Epithelial cell of prostate (primary cell): ENCODE measurements around the gene APPBP2.
A peak's percentile ranks its signal among the peaks of the same experiment; 100 is the strongest.
"Not testable (repeated sequence)": the region's sequence is repeated elsewhere in the genome, so short reads cannot be mapped to it uniquely, and the experiment has no call there.

Experiments used
- DNase-seq: peaks from one replicate; pipeline ENCODE4 v3.0.0-alpha.2; 2011; ENCODE audit warnings: low read depth, low spot score
- H3K27ac ChIP-seq: fragments of 450-650 bp; 2 replicates; pipeline ENCODE4 v1.5.1; 2017; ENCODE audit warnings: mild to moderate bottlenecking

Gene APPBP2

GRCh38 chr17:60534613-60535157 is 8.6 kb upstream of the APPBP2 start:
- no peak for DNase-seq
- H3K27ac ChIP-seq = no peak overlapping the region

GRCh38 chr17:60534010-60534555 is 8.0 kb upstream of the APPBP2 start:
- no peak overlapping the region for H3K27ac ChIP-seq
- no peak for DNase-seq

DNA sequence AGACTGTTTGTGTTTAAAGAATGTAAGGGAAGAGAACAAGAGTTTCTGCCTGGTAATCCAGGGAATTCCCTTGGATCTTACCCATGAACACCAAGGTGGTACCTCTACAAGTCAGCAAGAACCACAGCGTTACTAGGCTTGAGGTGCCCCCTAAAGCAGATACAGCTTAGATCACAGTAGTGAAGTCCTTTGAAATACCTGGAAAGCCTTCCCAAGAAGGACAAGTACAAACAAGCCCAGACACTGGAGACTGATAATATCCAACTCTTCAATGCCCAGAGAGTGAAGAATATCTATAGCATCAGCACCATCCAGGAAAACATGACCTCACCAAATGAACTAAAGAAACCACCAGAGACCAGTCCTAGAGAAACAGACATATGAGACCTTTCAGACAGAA is 3.8 kb upstream of the APPBP2 start:
- peak overlapping the region; percentile 16 for H3K27ac ChIP-seq
- no peak for DNase-seq

DNA sequence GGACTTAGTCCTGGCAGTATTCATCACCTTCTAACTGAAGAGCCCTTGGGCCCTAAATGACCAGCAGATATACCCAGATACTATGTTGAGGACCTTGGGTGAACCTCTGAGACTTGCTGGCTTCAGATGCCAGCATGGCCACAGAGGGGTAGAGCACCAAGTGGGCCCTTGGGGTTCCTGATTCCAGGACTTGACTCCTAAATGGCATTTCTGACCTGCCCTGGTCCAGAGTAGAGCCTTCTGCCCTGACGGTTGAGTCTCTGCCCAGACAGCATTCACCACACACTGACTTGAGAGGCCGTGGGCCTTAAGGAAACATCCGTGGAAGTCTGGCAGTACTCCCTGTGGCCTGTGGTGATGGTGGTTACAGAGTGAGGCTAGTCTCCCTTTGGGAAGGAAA is 2.8 kb upstream of the APPBP2 start:
- no peak overlapping the region for H3K27ac ChIP-seq
- no peak for DNase-seq

GRCh38 chr17:60527701-60528100 is 1.7 kb upstream of the APPBP2 start:
- H3K27ac ChIP-seq = no peak overlapping the region
- no peak for DNase-seq

GRCh38 chr17:60526726-60527125 is 684 bp upstream of the APPBP2 start:
- peak overlapping the region; percentile 93 for H3K27ac ChIP-seq
- DNase-seq = no peak

GRCh38 chr17:60525328-60525684 is 736 bp downstream of the APPBP2 start:
- peak overlapping the region; percentile 93 for H3K27ac ChIP-seq
- DNase-seq = no peak

DNA sequence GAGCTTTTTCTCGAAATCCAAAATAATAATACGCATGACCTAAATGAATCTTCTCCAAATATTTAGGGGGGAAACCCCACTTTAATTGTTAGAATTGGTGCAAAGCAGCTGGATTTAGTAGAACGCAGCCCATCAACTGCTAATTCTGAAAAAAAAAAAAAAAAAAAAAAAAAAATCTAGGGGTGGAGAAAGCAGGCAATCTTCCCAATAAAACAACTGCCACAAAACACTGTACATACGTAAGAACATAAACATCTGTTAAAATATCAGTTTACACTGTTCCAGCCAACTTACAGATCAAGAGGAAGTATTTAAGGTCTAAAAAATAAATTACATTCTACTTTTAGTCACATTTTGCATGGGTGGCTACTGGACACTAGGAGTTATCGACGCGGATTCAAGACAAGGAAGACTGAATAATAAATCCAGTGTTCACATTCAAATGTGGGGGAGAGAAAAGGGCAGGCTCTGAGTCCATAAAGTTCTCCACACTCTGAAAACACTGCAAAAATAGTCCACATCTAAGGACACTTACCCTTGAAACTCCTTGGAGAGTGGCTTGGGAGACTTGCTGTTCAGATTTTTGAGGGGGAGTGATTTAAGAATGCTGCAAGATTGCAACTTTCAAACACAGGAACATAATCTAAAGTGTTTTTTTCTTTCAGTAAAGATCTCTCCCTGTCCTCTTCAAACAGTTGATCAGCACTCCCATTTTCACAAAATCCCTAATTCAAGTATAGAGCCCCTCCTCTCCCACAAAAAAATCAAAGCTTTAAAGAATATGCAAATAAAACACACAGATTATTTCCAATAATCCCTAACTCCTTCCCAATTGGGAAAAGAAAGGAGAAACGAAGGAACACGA is 1.3 kb downstream of the APPBP2 start:
- DNase-seq = no peak
- peak overlapping the region; percentile 93 for H3K27ac ChIP-seq

DNA sequence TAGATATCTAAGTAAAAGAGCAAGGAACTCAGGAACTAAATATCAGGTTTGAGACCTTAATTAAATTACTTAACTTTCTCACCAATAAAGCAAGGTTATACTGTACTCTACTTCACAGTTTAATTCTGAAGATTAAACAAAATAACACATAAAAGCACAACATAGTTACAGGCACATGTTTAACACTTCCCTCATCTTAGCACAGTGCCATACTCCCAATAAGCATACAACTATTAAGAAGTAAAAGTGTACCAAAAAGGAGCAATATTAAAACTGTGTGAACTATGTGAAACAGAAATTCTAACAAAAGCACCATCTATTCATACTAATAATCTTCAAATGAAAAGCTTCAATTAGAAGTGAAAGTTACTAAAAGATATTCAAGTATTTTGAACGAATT is 2.2 kb downstream of the APPBP2 start:
- no peak overlapping the region for H3K27ac ChIP-seq
- no peak for DNase-seq

DNA sequence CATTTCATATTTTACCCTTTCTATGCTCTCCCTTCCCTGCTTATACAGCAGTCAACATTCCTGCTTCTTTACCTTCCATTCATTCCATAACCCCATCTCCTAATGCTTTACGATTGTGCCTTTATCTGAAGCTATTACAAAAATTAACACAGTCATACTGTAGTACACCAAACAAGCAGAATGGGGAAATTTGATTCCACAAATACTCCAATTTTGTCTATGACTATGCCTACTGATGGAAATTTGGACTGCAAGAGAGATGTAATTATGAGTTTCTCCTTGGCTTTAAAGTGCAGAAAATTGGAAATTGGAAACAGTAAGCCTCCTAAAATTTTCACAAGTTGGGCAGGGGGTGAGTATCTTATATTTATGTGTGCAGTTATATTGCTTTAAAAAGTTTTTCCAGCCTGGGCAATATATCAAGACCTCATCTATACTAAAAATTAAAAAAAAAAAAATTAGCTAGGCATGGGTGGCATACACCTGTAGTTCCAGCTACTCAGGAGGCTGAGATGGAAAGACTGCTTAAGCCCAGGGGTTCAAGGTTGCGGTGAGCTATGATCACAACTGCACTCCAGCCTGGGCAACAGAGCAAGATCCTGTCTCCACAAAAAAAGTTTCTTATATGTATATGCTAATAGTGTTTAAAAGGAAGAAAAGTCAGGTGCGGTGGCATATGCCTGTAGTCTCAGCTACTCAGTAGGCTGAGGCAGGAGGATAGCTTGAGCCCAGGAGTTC is 3.0 kb downstream of the APPBP2 start:
- H3K27ac ChIP-seq = no peak overlapping the region
- no peak for DNase-seq

- no peak overlapping the region for H3K27ac ChIP-seq
- DNase-seq = no peak
Observed at GRCh38 chr17:60519795-60520194, 6.2 kb downstream of the APPBP2 start.

DNA sequence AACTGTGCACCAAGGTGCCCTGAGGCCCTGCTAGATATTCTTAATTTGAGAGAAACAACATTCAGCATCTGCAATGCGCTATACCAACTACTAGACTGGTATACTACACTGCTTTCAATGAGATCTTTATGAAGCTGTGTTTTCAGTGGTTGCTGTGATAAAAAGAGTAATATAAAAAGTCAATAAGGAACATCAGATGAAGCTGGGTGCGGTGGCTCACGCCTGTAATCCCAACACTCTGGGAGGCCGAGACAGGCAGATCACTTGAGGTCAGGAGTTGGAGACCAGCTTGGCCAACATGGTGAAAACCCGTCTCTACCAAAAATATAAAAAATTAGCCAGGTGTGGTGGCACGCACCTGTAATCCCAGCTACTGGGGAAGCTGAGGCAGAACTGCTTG is 10.4 kb downstream of the APPBP2 start:
- H3K27ac ChIP-seq, DNase-seq: not testable (repeated sequence)

DNA sequence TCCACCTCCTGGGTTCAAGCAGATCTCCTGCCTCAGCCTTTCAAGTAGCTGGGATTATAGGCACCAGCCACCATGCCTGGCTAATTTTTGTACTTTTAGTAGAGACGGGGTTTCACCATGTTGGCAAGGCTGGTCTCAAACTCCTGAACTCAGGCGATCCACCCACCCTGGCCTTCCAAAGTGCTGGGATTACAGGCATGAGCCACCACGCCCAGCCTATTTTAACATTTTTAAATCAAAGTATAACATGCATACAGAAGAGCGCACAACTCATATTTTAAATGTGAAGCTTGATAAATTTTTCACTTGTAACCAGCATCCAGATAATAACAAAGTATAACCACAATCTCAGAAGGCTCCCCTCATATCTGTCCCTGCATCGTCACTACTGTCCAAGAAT is 10.8 kb downstream of the APPBP2 start:
- H3K27ac ChIP-seq, DNase-seq: not testable (repeated sequence)

- DNase-seq = no peak
- H3K27ac ChIP-seq = no peak overlapping the region
Observed at GRCh38 chr17:60514500-60514899, 11.5 kb downstream of the APPBP2 start.

- no peak for DNase-seq
- no peak overlapping the region for H3K27ac ChIP-seq
Observed at GRCh38 chr17:60514053-60514452, 12.0 kb downstream of the APPBP2 start.

GRCh38 chr17:60513014-60513413 is 13.0 kb downstream of the APPBP2 start:
- H3K27ac ChIP-seq = no peak overlapping the region
- no peak for DNase-seq

DNA sequence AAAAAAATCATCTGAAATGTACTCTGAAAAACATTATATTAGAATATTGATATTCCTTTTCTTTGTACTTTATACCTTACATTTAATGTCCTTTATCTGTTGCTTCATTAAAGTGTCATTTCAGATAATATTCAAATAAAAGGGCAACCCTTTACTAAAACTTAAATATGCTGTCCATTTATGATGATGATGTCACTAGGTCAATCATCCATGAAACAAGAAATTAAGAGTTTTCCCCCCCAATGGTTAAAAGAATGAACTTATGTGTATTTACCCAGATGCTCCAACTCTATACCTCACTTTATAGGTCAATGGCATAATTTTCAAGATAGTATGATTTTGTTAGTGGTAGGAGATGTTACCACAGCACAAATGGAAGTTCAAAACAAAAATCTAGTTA is 15.3 kb downstream of the APPBP2 start:
- DNase-seq = no peak
- no peak overlapping the region for H3K27ac ChIP-seq

GRCh38 chr17:60510031-60510430 is 16.0 kb downstream of the APPBP2 start:
- no peak overlapping the region for H3K27ac ChIP-seq
- DNase-seq = no peak

- DNase-seq = no peak
- H3K27ac ChIP-seq = no peak overlapping the region
Observed at GRCh38 chr17:60508384-60508980, 17.6 kb downstream of the APPBP2 start.

DNA sequence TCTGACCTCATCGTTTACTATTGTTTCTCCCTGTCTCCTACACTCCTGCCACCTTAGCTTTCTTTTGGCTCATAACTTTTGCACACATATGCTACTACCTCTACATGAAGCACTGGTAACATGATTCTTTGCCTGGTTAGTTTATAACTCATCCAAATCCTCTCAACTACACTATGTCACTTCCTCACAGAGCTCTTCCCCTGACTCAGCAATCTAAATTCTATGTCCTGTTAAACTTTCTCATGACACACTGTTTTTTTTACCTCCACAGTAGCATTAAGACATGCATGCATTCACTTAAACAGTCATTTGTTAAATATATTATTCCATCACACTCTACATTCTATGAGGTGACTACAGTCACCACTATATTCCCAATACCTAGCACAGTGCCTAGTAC is 19.7 kb downstream of the APPBP2 start:
- no peak for DNase-seq
- H3K27ac ChIP-seq = peak overlapping the region; percentile 47

- DNase-seq = no peak
- no peak overlapping the region for H3K27ac ChIP-seq
Observed at GRCh38 chr17:60502145-60502544, 23.9 kb downstream of the APPBP2 start.
